Measurements from ENCODE around the gene ARHGAP22.

DNA sequence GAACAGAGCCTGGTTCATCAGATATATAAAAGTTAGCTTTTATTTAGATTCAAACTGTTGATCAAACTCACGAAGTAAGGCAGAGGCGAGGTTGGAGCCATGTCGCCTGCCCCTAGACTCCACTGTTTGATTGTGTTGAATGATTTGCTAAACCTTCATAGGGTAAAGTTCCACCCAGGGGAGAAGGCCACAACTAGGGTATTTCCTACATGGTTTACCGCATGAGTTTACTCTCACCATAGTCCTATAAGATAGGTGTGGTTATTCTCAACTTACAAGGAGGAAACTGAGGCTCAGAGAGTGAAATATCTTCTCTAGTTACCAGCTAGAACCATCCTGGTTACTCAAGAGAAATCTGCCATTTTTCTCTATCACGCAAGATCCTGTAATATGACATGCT lies 31.8 kb downstream of the ARHGAP22 start:
- TF ChIP-seq, protein P1, sequence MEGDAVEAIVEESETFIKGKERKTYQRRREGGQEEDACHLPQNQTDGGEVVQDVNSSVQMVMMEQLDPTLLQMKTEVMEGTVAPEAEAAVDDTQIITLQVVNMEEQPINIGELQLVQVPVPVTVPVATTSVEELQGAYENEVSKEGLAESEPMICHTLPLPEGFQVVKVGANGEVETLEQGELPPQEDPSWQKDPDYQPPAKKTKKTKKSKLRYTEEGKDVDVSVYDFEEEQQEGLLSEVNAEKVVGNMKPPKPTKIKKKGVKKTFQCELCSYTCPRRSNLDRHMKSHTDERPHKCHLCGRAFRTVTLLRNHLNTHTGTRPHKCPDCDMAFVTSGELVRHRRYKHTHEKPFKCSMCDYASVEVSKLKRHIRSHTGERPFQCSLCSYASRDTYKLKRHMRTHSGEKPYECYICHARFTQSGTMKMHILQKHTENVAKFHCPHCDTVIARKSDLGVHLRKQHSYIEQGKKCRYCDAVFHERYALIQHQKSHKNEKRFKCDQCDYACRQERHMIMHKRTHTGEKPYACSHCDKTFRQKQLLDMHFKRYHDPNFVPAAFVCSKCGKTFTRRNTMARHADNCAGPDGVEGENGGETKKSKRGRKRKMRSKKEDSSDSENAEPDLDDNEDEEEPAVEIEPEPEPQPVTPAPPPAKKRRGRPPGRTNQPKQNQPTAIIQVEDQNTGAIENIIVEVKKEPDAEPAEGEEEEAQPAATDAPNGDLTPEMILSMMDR (IDR thresholded peaks at IDR 0.05): no peak
- TF ChIP-seq POLR2A (IDR thresholded peaks at IDR 0.05) (no peak), POLR2AphosphoS5 (IDR thresholded peaks at IDR 0.05; ENCODE audit: insufficient read depth in 1 of 2, low read depth in 1 of 2) (no peak)

Measured in vagina (tissue), 2 donors.